ACC112 (cell line): ENCODE results near the gene ALPL.

Source experiments
- H2AFZ ChIP-seq: fragments of 200-600 bp; sonication (generic); one replicate; pipeline ENCODE4 v1.6.0; 2017; ENCODE audit warnings: antibody characterized with exemption, low read length; ENCODE audit not compliant: unreplicated experiment
- H3K27ac ChIP-seq: fragments of 200-600 bp; sonication (generic); 2 replicates; pipeline ENCODE4 v1.5.1; 2014; ENCODE audit warnings: low read depth, mild to moderate bottlenecking, antibody characterized with exemption, low read length, moderate library complexity
- H3K27me3 ChIP-seq: fragments of 200-600 bp; sonication (generic); 2 replicates; pipeline ENCODE4 v1.6.1; 2014; ENCODE audit warnings: mild to moderate bottlenecking, antibody characterized with exemption, low read length, moderate library complexity, mixed read lengths; ENCODE audit not compliant: insufficient read depth
- H3K36me3 ChIP-seq: fragments of 200-600 bp; sonication (generic); 2 replicates; pipeline ENCODE4 v1.6.1; 2016; ENCODE audit warnings: mild to moderate bottlenecking, antibody characterized with exemption, low read length, moderate library complexity, mixed read lengths; ENCODE audit not compliant: insufficient read depth
- H3K4me1 ChIP-seq: fragments of 200-600 bp; sonication (generic); one replicate; pipeline ENCODE4 v1.6.1; 2016; ENCODE audit warnings: low read length, mixed read lengths; ENCODE audit not compliant: insufficient read depth, unreplicated experiment, control insufficient read depth
- H3K4me3 ChIP-seq: fragments of 200-600 bp; sonication (generic); 2 replicates; pipeline ENCODE4 v1.5.1; 2014; ENCODE audit warnings: mild to moderate bottlenecking, low read depth, low read length
- H3K79me2 ChIP-seq: fragments of 200-600 bp; sonication (generic); one replicate; pipeline ENCODE4 v1.6.0; 2016; ENCODE audit warnings: low read length; ENCODE audit not compliant: control insufficient read depth, unreplicated experiment, insufficient read depth

ALPL gene

GRCh38 chr1:21610989-21611785 is 102.0 kb downstream of the ALPL start:
- H3K4me1 ChIP-seq = no peaks in the 10 kb centered on the region
- H3K27me3 ChIP-seq = no peaks in the 10 kb centered on the region; the same call in 1 of the 2 replicates
- no peak overlapping the region for H2AFZ ChIP-seq
- H3K4me3 ChIP-seq = no peak overlapping the region
- no peak overlapping the region for H3K27ac ChIP-seq
- no peaks in the 10 kb centered on the region for H3K79me2 ChIP-seq
- H3K36me3 ChIP-seq = no peaks in the 10 kb centered on the region

- Histone ChIP-seq H3K4me3 (no peak overlapping the region), H3K4me1 (no peaks in the 10 kb centered on the region), H3K27ac (no peak overlapping the region), H2AFZ (no peak overlapping the region), H3K27me3 (no peaks in the 10 kb centered on the region; the same call in 1 of the 2 replicates), H3K79me2 (no peaks in the 10 kb centered on the region), H3K36me3 (no peaks in the 10 kb centered on the region)
Observed at GRCh38 chr1:21612057-21612456, 102.8 kb downstream of the ALPL start.

- H3K4me3 ChIP-seq = no peak overlapping the region
- H3K36me3 ChIP-seq = no peaks in the 10 kb centered on the region
- H3K79me2 ChIP-seq = no peaks in the 10 kb centered on the region
- H3K27ac ChIP-seq = no peak overlapping the region
- H3K4me1 ChIP-seq = no peaks in the 10 kb centered on the region
- H3K27me3 ChIP-seq = no peaks in the 10 kb centered on the region; the same call in 1 of the 2 replicates
- no peak overlapping the region for H2AFZ ChIP-seq
Observed at GRCh38 chr1:21613072-21613867, 104.0 kb downstream of the ALPL start.

- H3K4me3 ChIP-seq = no peak overlapping the region
- H3K4me1 ChIP-seq = no peaks in the 10 kb centered on the region
- no peak overlapping the region for H3K27ac ChIP-seq
- H2AFZ ChIP-seq = no peak overlapping the region
- no peaks in the 10 kb centered on the region for H3K79me2 ChIP-seq
- no peaks in the 10 kb centered on the region for H3K36me3 ChIP-seq
- no peaks in the 10 kb centered on the region for H3K27me3 ChIP-seq
Observed at GRCh38 chr1:21614419-21615115, 105.3 kb downstream of the ALPL start.

- Histone ChIP-seq H3K79me2 (no peaks in the 10 kb centered on the region), H3K36me3 (no peaks in the 10 kb centered on the region), H3K4me1 (no peaks in the 10 kb centered on the region), H3K27ac (no peak overlapping the region), H3K27me3 (peaks cover 14% of the 10 kb centered on the region; the same call in 1 of the 2 replicates), H2AFZ (no peak overlapping the region), H3K4me3 (no peak overlapping the region)
Observed at GRCh38 chr1:21616372-21616771, 107.1 kb downstream of the ALPL start.

GRCh38 chr1:21617126-21617738 is 108.0 kb downstream of the ALPL start:
- Histone ChIP-seq H2AFZ (no peak overlapping the region), H3K79me2 (no peaks in the 10 kb centered on the region), H3K4me1 (no peaks in the 10 kb centered on the region), H3K4me3 (no peak overlapping the region), H3K27ac (no peak overlapping the region), H3K27me3 (peaks cover 21% of the 10 kb centered on the region; the same call in 1 of the 2 replicates), H3K36me3 (no peaks in the 10 kb centered on the region)

GRCh38 chr1:21618059-21618458 is 108.8 kb downstream of the ALPL start:
- Histone ChIP-seq H3K27me3 (peaks cover 21% of the 10 kb centered on the region; the same call in 1 of the 2 replicates), H3K79me2 (no peaks in the 10 kb centered on the region), H3K27ac (no peak overlapping the region), H3K4me3 (no peak overlapping the region), H2AFZ (no peak overlapping the region), H3K4me1 (no peaks in the 10 kb centered on the region), H3K36me3 (no peaks in the 10 kb centered on the region)

- no peak overlapping the region for H2AFZ ChIP-seq
- no peaks in the 10 kb centered on the region for H3K4me1 ChIP-seq
- no peaks in the 10 kb centered on the region for H3K36me3 ChIP-seq
- no peaks in the 10 kb centered on the region for H3K79me2 ChIP-seq
- H3K27me3 ChIP-seq = peaks cover 21% of the 10 kb centered on the region; the same call in 1 of the 2 replicates
- no peak overlapping the region for H3K4me3 ChIP-seq
- H3K27ac ChIP-seq = no peak overlapping the region
Observed at GRCh38 chr1:21618561-21619374, 109.5 kb downstream of the ALPL start.

- H3K36me3 ChIP-seq = no peaks in the 10 kb centered on the region
- H3K79me2 ChIP-seq = no peaks in the 10 kb centered on the region
- H2AFZ ChIP-seq = no peak overlapping the region
- H3K27me3 ChIP-seq = peaks cover 21% of the 10 kb centered on the region; the same call in 1 of the 2 replicates
- no peak overlapping the region for H3K27ac ChIP-seq
- H3K4me1 ChIP-seq = no peaks in the 10 kb centered on the region
- no peak overlapping the region for H3K4me3 ChIP-seq
Observed at GRCh38 chr1:21619375-21619947, 110.2 kb downstream of the ALPL start.
